HepG2 (cell line): ENCODE data around the gene OR2W1. TPM values are rescaled to one million over a fixed set of nuclear protein-coding genes. Genes with fewer than 3 reads are reported as not detected.
A peak's percentile ranks its signal among the peaks of the same experiment; 100 is the strongest.

ENCODE experiments used
- CCAR2 ChIP-seq: fragments of 200-400 bp; formaldehyde crosslinking; optimal IDR thresholded peaks from 2 replicates; pipeline ENCODE3; 2018; ENCODE audit warnings: low read depth, mild to moderate bottlenecking, low read length, moderate library complexity
- FOXM1 ChIP-seq: sonication (generic); formaldehyde crosslinking; IDR thresholded peaks from 2 replicates; pipeline ENCODE4 v1.5.0; 2020; ENCODE audit warnings: missing genetic modification reagents
- HDAC6 ChIP-seq: fragments of 200-600 bp; sonication (generic); IDR thresholded peaks from 2 replicates; pipeline ENCODE4 v1.7.0; 2017; ENCODE audit warnings: mild to moderate bottlenecking, antibody characterized with exemption, low read length, low read depth
- HNRNPH1 ChIP-seq: fragments of 200-400 bp; formaldehyde crosslinking; optimal IDR thresholded peaks from 2 replicates; pipeline ENCODE3; 2017; ENCODE audit warnings: mild to moderate bottlenecking, low read depth, low read length
- MED13 ChIP-seq: sonication (generic); formaldehyde crosslinking; IDR thresholded peaks from 2 replicates; pipeline ENCODE4 v1.5.0; 2020; ENCODE audit warnings: missing genetic modification reagents
- MEF2D ChIP-seq: sonication (generic); formaldehyde crosslinking; IDR thresholded peaks from 2 replicates; pipeline ENCODE4 v1.5.1; 2020; ENCODE audit warnings: mild to moderate bottlenecking, missing genetic modification reagents
- PAF1 ChIP-seq: IDR thresholded peaks from 2 replicates; pipeline ENCODE4 v1.6.1; 2016; ENCODE audit warnings: missing genetic modification reagents, missing compliant biosample characterization
- PBX3 ChIP-seq: sonication (generic); formaldehyde crosslinking; IDR thresholded peaks from 2 replicates; pipeline ENCODE4 v1.8.1; 2023; ENCODE audit warnings: missing genetic modification reagents, inconsistent platforms, borderline replicate concordance
- RORA ChIP-seq: sonication (generic); formaldehyde crosslinking; IDR thresholded peaks from 2 replicates; pipeline ENCODE4 v1.5.0; 2020; ENCODE audit warnings: mild to moderate bottlenecking, missing genetic modification reagents, moderate library complexity
- TBX3 ChIP-seq: fragments of 450-650 bp; IDR thresholded peaks from 2 replicates; pipeline ENCODE4 v1.6.1; 2017; ENCODE audit warnings: antibody characterized with exemption, mild to moderate bottlenecking, inconsistent platforms, borderline replicate concordance
- ZNF329 ChIP-seq: sonication (generic); formaldehyde crosslinking; IDR thresholded peaks from 2 replicates; pipeline ENCODE4 v1.9.0; 2021; ENCODE audit warnings: low read depth, mild to moderate bottlenecking, missing genetic modification reagents
- ZNF430 ChIP-seq: sonication (generic); formaldehyde crosslinking; IDR thresholded peaks from 2 replicates; pipeline ENCODE4 v1.9.0; 2021; ENCODE audit warnings: mild to moderate bottlenecking, missing genetic modification reagents
- ZNF501 ChIP-seq: sonication (generic); formaldehyde crosslinking; IDR thresholded peaks from 2 replicates; pipeline ENCODE4 v1.5.1; 2020; ENCODE audit warnings: mild to moderate bottlenecking, moderate library complexity, missing genetic modification reagents
- ZNF547 ChIP-seq: sonication (generic); formaldehyde crosslinking; IDR thresholded peaks from 2 replicates; pipeline ENCODE4 v1.5.1; 2020; ENCODE audit warnings: mild to moderate bottlenecking, missing genetic modification reagents
- ZNF576 ChIP-seq: sonication (generic); formaldehyde crosslinking; IDR thresholded peaks from 2 replicates; pipeline ENCODE4 v1.4.0; 2020; ENCODE audit warnings: mild to moderate bottlenecking, missing genetic modification reagents
- ZNF609 ChIP-seq: sonication (generic); formaldehyde crosslinking; IDR thresholded peaks from 2 replicates; pipeline ENCODE4 v1.4.0; 2020; ENCODE audit warnings: mild to moderate bottlenecking, missing genetic modification reagents, borderline replicate concordance
- ZNF652 ChIP-seq: IDR thresholded peaks from 2 replicates; pipeline ENCODE4 v1.6.1; 2016; ENCODE audit warnings: low read depth, borderline replicate concordance
- ZNF704 ChIP-seq: sonication (generic); formaldehyde crosslinking; IDR thresholded peaks from 2 replicates; pipeline ENCODE4 v1.8.1; 2023; ENCODE audit warnings: mild to moderate bottlenecking, inconsistent platforms, moderate library complexity, missing genetic modification reagents, borderline replicate concordance
- ZNF737 ChIP-seq: sonication (generic); formaldehyde crosslinking; IDR thresholded peaks from 2 replicates; pipeline ENCODE4 v1.5.0; 2020; ENCODE audit warnings: missing genetic modification reagents, mild to moderate bottlenecking, borderline replicate concordance
- ZNF784 ChIP-seq: sonication (generic); formaldehyde crosslinking; IDR thresholded peaks from 2 replicates; pipeline ENCODE4 v1.5.1; 2020; ENCODE audit warnings: missing genetic modification reagents, mild to moderate bottlenecking, borderline replicate concordance
- polyA plus RNA-seq, 8 experiments: library from polyadenylated mRNA; depleted of rRNA in 3 of 8; stranded (reverse) in 7 of 8; unstranded in 1 of 8; fragments of >200 nt; fragmentation: Illumina TruSeq in 4 of 8; extraction: Trizol in 4 of 8; gene quantifications; 2 replicates each; pipeline versions ENCODE4 v1.2.1 to v1.2.3, GENCODE V29; 2011 to 2016; ENCODE audit warnings: low read depth in 4 of 8, missing spikeins in 1 of 8, mixed read lengths in 1 of 8; ENCODE audit not compliant: insufficient read depth in 1 of 8
- total RNA-seq, 5 experiments: library from RNA; depleted of rRNA; stranded (reverse); fragments of >200 nt; fragmentation: Illumina TruSeq; extraction: Trizol; gene quantifications; 2 replicates each; pipeline ENCODE4 v1.2.3, GENCODE V29; 2016; ENCODE audit warnings: low read depth in 1 of 5

Gene OR2W1
- total and polyA plus RNA-seq, 2 of the 13 experiments (the other 11 are each of a cell fraction or from before 2014, with no cell fraction given) = not detected

GRCh38 chr6:29016559-29017427, 28.2 kb downstream of the OR2W1 start (continued):
- TF ChIP-seq ZNF609 (0 out of 2 replicates have a peak, but pooled peaks have one; percentile 34), ZNF737 (CRISPR knock-in tag) (no peak), ZNF329 (CRISPR knock-in tag) (no peak), ZNF784 (CRISPR knock-in tag) (peak; percentile 63), CCAR2 (no peak), MED13 (CRISPR knock-in tag) (no peak), RORA (CRISPR knock-in tag) (no peak), FOXM1 (CRISPR knock-in tag) (no peak), HDAC6 (no peak), PAF1 (CRISPR knock-in tag) (no peak), PBX3 (CRISPR knock-in tag) (no peak), MEF2D (CRISPR knock-in tag) (peak; percentile 66; the same call in 1 of the 2 replicates), ZNF501 (peak; percentile 68), TBX3 (no peak), ZNF547 (CRISPR knock-in tag) (peak; percentile 69; the same call in 1 of the 2 replicates), ZNF704 (CRISPR knock-in tag) (no peak; the same call in 1 of the 2 replicates), HNRNPH1 (no peak), ZNF652 (CRISPR knock-in tag) (peak; percentile 68), ZNF576 (CRISPR knock-in tag) (0 out of 2 replicates have a peak, but pooled peaks have one; percentile 67), ZNF430 (CRISPR knock-in tag) (no peak; the same call in 1 of the 2 replicates)
